ENCODE results near the gene LAMB3. TPM values are rescaled to one million over a fixed set of nuclear protein-coding genes. Genes with fewer than 3 reads are reported as not detected.

LAMB3 gene
- total RNA-seq, 1 donor, result 5.4 TPM

DNA sequence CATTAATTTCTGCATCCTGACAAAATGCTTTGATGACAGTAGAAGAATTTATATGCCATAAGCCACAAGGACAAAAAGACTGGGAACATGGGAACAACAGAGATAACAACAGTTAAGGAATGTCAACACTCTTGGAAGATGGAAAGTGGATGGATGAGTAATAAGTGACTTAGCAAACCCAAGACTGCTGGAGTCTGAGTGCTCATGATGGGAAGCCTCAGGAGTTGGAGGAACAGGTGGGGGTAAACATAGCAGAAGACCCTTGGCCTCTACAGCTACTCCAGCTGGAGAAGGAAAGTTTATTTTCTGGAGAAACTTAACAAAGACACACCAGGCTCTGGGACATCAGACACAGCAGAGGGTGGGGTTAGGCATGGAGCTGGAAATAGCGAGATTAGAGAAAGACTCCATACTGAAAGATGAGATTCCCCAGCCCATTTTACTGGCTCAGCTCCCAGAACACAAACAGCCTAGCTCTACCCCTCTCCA lies 36.6 kb upstream of the LAMB3 start:
- Histone ChIP-seq H2AFZ (ENCODE audit: low read length) (no peak overlapping the region), H3K27ac (ENCODE audit: low read depth, low read length) (no peak overlapping the region), H3K4me3 (ENCODE audit: insufficient read depth, low read length) (no peak overlapping the region), H3K9me3 (ENCODE audit: low read depth, low read length) (no peaks in the 10 kb centered on the region), H3K4me1 (ENCODE audit: insufficient read depth, low read length) (peaks cover 12% of the 10 kb centered on the region), H3K36me3 (ENCODE audit: insufficient read depth, low read length) (no peaks in the 10 kb centered on the region), H4K20me1 (ENCODE audit: insufficient read depth, low read length) (no peaks in the 10 kb centered on the region), H3K4me2 (ENCODE audit: insufficient read depth, low read length) (no peak overlapping the region), H3K79me2 (ENCODE audit: insufficient read depth, low read length) (no peaks in the 10 kb centered on the region), H3K27me3 (ENCODE audit: insufficient read depth, low read length) (peaks cover 4% of the 10 kb centered on the region)
- peak; percentile 37 for DNase-seq (ENCODE audit: insufficient read length, low spot score, missing footprints)
- TF ChIP-seq, protein P1, sequence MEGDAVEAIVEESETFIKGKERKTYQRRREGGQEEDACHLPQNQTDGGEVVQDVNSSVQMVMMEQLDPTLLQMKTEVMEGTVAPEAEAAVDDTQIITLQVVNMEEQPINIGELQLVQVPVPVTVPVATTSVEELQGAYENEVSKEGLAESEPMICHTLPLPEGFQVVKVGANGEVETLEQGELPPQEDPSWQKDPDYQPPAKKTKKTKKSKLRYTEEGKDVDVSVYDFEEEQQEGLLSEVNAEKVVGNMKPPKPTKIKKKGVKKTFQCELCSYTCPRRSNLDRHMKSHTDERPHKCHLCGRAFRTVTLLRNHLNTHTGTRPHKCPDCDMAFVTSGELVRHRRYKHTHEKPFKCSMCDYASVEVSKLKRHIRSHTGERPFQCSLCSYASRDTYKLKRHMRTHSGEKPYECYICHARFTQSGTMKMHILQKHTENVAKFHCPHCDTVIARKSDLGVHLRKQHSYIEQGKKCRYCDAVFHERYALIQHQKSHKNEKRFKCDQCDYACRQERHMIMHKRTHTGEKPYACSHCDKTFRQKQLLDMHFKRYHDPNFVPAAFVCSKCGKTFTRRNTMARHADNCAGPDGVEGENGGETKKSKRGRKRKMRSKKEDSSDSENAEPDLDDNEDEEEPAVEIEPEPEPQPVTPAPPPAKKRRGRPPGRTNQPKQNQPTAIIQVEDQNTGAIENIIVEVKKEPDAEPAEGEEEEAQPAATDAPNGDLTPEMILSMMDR (IDR thresholded peaks at IDR 0.05; ENCODE audit: extremely low read depth, low read depth, low read length), result no peak

DNA sequence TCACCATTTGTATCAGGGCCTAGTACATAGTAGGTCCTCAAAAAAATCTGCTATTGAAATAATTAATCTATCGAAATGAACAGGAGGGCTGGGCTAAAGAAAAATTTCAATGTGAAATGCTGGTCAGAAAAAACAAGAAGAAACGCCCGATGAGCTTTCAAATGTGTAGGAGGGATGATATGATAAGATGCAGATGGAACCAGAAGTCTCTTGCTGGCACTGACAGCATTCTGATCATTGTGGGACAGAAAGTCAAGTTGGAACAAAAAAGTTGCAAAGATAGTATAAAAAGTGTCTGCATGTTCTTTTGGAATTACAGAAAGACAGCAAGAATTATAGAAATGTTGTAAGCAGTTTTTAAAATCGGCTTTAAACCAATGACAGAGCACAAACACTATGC lies 34.1 kb upstream of the LAMB3 start:
- Histone ChIP-seq H3K4me3 (ENCODE audit: insufficient read depth, low read length) (no peak overlapping the region), H3K27ac (ENCODE audit: low read depth, low read length) (no peak overlapping the region), H3K4me2 (ENCODE audit: insufficient read depth, low read length) (no peak overlapping the region), H4K20me1 (ENCODE audit: insufficient read depth, low read length) (no peaks in the 10 kb centered on the region), H3K27me3 (ENCODE audit: insufficient read depth, low read length) (peaks cover 9% of the 10 kb centered on the region), H3K79me2 (ENCODE audit: insufficient read depth, low read length) (no peaks in the 10 kb centered on the region), H3K9me3 (ENCODE audit: low read depth, low read length) (no peaks in the 10 kb centered on the region), H3K4me1 (ENCODE audit: insufficient read depth, low read length) (peaks cover 12% of the 10 kb centered on the region), H3K36me3 (ENCODE audit: insufficient read depth, low read length) (no peaks in the 10 kb centered on the region), H2AFZ (ENCODE audit: low read length) (no peak overlapping the region)
- no peak for DNase-seq (ENCODE audit: insufficient read length, low spot score, missing footprints)
- TF ChIP-seq, protein P1 (IDR thresholded peaks at IDR 0.05; ENCODE audit: extremely low read depth, low read depth, low read length), result no peak

DNA sequence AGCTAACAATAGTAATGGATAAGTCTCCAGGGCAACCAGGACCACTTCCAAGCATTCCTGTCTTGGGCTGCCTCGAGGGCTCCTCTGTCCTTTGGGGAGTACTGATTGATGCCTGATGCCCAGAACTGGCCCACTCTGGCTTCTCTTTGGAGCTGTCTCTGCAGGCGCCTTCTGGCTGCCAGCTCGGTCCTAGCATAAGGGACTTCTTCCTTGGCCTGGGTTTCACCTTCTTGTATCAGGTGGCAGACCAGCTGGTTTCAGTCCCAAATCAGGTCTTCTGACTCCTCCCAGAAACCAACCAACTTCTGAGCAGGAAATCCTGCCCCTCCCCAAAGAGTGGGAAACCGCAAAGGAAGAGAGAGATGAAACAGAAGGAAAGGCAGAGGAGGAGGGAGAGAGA lies 33.6 kb upstream of the LAMB3 start:
- no peak for DNase-seq (ENCODE audit: insufficient read length, low spot score, missing footprints)
- Histone ChIP-seq H3K36me3 (ENCODE audit: insufficient read depth, low read length) (no peaks in the 10 kb centered on the region), H3K9me3 (ENCODE audit: low read depth, low read length) (no peaks in the 10 kb centered on the region), H3K27ac (ENCODE audit: low read depth, low read length) (no peak overlapping the region), H2AFZ (ENCODE audit: low read length) (no peak overlapping the region), H3K79me2 (ENCODE audit: insufficient read depth, low read length) (no peaks in the 10 kb centered on the region), H3K4me1 (ENCODE audit: insufficient read depth, low read length) (peaks cover 12% of the 10 kb centered on the region), H3K4me3 (ENCODE audit: insufficient read depth, low read length) (no peak overlapping the region), H3K4me2 (ENCODE audit: insufficient read depth, low read length) (no peak overlapping the region), H4K20me1 (ENCODE audit: insufficient read depth, low read length) (no peaks in the 10 kb centered on the region), H3K27me3 (ENCODE audit: insufficient read depth, low read length) (peaks cover 14% of the 10 kb centered on the region)
- TF ChIP-seq, protein P1 (IDR thresholded peaks at IDR 0.05; ENCODE audit: extremely low read depth, low read depth, low read length), result no peak

DNA sequence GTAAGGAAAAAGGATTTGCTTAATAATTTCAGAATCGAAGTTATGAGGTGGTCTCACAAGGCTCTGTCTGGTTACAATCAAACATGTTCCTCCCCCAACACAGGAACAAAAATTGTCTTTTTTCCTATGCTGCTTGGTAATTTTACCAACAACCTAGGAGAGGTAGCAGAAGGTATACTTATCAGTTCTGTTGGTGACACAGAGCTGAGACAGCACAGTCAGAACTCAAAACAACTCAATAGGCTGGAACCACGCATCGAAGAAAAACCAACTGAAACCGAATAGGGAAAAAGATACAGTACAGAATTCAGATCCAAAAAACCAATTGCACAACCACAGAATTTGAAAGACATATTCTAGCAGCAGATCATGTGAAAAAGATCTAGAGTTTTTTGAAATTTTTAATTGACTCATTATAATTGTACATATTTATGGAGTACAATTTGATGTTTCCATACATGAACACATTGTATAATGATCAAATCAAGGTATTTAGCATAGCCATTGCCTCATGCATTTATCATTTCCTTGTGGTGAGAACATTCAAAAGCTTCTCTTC lies 26.8 kb upstream of the LAMB3 start:
- no peak overlapping the region for H3K27ac ChIP-seq (ENCODE audit: low read depth, low read length)
- H3K36me3 ChIP-seq (ENCODE audit: insufficient read depth, low read length), result no peaks in the 10 kb centered on the region
- H3K9me3 ChIP-seq (ENCODE audit: low read depth, low read length), result no peaks in the 10 kb centered on the region
- H3K4me1 ChIP-seq (ENCODE audit: insufficient read depth, low read length), result peaks cover 17% of the 10 kb centered on the region
- H3K4me2 ChIP-seq (ENCODE audit: insufficient read depth, low read length), result no peak overlapping the region
- H3K4me3 ChIP-seq (ENCODE audit: insufficient read depth, low read length), result no peak overlapping the region
- DNase-seq (ENCODE audit: insufficient read length, low spot score, missing footprints), result peak; percentile 31
- peaks cover 34% of the 10 kb centered on the region for H3K27me3 ChIP-seq (ENCODE audit: insufficient read depth, low read length)
- no peak overlapping the region for H2AFZ ChIP-seq (ENCODE audit: low read length)
- no peaks in the 10 kb centered on the region for H3K79me2 ChIP-seq (ENCODE audit: insufficient read depth, low read length)
- H4K20me1 ChIP-seq (ENCODE audit: insufficient read depth, low read length), result no peaks in the 10 kb centered on the region
- TF ChIP-seq, protein P1 (IDR thresholded peaks at IDR 0.05; ENCODE audit: extremely low read depth, low read depth, low read length), result no peak

Measured in osteoblast (primary cell).